ENCODE measurements around the gene DMAC2.
"Not testable (repeated sequence)": the region's sequence is repeated elsewhere in the genome, so short reads cannot be mapped to it uniquely, and the experiment has no call there.

The DMAC2 gene

DNA sequence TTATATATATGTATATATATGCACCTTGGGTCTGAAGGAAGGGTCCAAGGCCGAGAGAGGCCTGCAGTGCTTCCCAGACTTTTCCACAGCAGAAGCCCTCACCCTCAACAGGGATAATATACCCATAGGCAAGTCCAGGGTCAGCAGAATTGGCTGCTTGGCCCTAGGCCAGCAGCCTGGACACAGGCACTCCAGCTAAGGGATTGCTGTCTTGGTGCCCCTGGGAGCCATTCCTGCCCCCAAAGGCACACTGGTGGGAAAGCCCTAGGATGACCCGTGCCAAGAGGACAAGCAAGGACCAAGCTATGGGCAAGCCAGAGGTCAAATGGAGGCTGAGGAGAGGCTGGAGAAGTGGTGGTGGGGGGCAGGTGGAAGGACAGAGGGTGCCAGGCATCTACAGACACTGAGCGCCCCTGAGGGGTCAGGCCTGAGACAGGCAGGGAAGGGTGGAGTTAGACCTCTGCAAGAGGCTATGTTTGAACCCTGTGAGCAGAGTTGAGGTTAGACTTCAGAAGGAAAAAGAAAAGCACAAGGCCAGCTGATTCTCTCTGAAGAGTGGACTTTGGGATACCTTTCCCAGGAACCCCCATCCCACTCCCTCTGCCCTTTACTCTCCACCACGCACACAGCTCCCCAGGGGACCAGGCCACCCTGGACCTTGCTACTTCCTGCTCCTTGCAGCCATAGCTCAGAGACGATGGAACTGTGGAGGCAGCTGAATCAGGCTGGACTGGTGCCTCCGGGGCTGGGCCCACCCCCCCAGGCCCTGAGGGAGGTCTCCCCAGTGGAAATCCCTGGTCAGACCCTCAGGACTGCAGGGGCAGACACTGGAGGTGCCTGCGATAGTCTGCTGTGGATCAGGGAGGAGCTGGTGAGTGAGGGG lies 3.0 kb upstream of the DMAC2 start, which contains the start of gene ERICH4:
TSS of gene ERICH4 (plus strand) at position 684 of the 883 bp plus-strand sequence. CDS start at position 698, 14 bp downstream.
- peak; percentile 40 for DNase-seq

- DNase-seq = no peak
These were observed 1.7 kb upstream of the DMAC2 start for GRCh38 chr19:41441321-41441945.

DNA sequence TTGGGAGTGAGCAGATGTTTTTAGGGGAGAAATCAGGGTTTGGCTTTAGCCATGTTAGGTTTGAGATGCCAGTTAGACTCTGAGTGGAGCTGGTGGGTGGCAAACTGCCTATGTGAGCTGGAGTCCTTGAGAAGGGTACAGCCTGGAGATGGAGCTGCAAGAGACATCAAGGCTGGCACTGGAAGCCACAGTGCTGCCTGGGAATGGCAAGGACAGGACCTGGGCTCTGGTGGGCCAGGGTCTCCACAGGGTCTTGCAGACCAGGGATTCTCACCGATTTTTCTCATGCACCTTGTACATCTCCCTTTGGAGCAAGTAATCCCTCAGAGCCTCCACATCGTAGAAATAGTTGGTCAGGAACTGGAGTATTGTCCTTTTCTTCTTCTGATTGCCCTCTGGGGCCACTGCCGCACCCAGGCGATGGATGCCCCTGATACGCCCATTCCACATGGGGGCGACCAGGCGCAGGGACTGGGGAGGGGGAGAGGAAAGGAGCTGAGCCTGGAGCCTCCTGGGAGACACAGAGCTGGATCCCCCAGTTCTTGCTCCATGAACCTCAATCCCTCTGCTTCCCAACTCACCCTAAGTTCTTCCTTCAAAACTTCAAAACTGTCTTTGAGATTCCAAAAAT lies 1.7 kb downstream of the DMAC2 start:
- DNase-seq = no peak

- no peak for DNase-seq
These were observed 3.1 kb downstream of the DMAC2 start for GRCh38 chr19:41436674-41436951.

DNA sequence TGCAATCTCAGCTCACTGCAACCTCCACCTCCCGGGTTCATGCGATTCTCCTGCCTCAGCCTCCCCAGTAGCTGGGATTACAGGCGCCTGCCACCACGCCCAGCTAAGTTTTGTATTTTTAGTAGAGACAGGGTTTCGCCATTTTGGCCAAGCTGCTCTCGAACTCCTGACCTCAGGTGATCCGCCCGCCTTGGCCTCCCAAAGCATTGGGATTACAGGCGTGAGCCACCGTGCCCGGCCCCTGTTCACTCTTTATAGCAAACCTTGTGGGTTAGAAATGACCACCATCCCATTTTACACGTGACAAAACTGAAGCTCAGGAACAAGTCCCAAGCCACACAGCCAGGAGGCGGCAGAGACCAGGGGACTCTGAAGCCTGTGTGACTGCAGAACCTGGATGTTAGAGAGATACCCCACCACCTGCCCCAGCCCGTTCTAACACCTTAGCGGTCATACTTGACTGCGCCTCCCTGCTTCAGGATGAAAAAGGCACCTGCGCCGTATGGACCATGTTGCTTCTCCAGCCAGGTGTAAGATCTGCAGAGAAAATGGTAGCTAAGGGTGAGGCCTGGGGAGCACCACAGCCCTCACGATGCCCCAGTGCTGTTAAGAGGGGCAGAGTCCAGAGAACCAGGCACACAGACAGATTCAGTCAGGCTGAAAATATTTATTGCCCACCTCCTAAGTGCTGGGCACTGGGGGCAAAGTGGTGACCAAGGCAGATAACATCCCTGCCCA lies 3.6 kb downstream of the DMAC2 start:
- no peak for DNase-seq

DNA sequence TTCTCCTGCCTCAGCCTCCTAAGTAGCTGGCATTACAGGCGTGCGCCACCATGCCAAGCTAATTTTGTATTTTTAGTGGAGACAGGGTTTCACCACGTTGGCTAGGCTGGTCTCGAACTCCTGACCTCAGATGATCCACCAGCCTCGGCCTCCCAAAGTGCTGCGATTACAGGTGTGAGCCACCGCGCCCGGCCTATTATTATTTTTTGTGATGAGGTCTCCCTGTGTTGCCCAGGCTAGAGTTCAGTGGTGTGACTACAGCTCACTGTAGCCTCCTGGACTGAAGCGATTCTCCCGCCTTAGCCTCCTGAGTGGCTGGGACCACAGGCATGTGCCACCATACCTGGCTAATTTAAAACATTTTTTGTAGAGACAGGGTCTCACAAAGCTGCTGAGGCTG lies 4.3 kb downstream of the DMAC2 start:
- not testable (repeated sequence) for DNase-seq

DNA sequence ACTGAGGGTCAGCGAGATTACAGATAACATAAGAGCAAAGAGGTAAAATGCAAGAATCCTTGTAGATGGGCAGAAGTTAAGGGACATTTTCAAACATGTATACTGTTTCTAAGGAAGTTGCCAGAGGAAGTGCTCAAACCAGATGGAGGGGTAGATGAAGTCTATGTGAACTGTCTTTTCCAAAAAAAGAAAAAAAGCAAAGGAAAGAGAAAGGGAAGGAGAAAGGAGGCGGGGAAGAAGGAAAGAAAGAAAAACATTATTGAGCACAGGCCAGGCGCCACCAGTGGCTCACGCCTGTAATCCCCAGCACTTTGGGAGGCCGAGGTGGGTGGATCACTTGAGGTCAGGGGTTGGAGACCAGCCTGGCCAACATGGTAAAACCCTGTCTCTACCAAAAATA lies 5.3 kb downstream of the DMAC2 start:
- DNase-seq = peak; percentile 47

GRCh38 chr19:41433171-41433570 lies 6.5 kb downstream of the DMAC2 start:
- DNase-seq = no peak

DNA sequence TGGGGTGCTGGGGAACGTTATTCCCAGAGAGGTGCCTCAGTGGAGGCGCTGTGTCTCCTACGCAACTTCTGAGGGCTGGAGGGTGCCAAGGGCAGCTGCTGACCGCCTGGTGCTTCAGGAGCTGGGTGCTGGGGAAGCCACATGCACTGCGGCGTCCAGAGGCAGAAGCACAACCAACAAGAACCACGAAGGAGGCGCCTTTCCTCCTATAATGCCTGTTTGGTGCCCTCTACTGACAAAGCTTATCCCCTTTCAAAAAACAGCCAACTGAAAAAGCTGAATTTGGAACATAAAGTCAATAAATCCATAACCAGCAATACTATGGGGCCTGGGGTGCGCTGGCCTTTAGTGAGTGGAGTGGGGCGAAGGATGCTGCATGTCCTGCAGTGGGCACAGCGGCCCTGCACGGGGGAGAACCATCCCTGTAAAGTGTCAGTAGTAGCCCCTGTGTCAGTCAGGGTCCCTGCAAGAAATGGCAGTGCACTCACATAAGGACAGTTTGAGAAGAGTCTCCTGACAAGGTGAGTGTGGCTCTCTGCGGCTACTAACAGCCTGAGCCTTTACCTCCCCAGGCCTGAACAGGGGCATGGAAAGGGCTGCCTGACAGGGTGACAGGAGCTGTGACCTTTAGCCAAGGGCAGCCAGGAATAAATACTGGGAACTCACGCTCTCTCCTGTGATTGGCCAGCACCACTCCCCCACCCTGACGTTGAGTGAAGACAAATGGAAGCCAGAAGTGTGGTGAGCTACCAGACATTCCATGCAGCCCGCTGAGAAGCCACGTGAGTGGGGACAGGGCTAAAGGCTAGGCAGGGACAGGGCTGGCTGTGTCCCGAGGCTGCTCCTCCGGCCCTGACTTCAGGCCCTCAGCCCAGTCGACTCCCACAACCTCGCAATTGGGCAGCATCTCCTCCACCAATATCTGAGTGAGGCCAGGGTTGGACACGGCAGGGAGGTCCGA lies 8.0 kb downstream of the DMAC2 start:
- DNase-seq = peak; percentile 83

GRCh38 chr19:41430922-41431321 lies 8.8 kb downstream of the DMAC2 start:
- DNase-seq = peak; percentile 45

GRCh38 chr19:41428481-41428859 lies 11.2 kb downstream of the DMAC2 start:
- DNase-seq = no peak

DNA sequence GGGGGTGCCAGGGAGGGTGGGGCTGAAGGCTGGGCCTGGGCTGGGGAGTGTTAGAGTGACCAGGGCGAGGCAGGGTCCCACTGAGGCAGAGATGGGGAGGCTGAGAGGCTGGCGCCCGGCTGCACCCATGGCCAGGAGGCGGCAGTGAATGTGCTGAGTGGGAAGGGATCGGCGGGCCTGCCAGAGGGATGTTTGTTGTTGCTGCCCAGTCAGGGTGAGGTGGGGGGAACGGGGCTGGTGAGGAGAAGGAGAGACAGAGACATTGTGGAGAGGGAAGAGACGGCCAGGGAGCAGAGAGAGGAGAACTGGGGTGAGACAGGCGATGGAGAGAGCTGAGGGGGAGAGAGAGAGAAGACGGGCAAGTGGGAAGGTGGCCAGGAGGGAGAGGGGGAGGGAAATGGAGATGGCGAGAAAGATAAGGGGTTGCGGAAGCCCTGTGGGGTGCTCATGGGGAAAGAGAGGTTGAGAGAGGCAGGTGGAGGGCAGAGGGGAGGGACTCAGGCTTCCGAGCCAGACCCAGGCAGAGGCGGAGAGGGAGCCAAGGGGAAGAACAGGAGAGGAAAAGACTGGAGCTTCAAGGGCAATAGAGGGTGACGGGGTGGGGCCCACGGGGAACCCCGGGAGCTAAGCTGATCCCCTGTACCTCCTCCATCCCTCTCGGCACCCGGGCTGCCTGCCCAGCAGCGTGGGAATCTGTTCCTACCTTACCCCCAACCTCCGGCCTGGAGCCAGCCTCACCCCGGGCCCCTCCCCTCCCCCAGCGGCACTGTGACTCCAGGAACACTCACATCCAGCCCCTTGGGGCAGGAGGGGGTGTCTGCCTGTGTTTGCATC lies 11.8 kb downstream of the DMAC2 start:
- DNase-seq = no peak

DNA sequence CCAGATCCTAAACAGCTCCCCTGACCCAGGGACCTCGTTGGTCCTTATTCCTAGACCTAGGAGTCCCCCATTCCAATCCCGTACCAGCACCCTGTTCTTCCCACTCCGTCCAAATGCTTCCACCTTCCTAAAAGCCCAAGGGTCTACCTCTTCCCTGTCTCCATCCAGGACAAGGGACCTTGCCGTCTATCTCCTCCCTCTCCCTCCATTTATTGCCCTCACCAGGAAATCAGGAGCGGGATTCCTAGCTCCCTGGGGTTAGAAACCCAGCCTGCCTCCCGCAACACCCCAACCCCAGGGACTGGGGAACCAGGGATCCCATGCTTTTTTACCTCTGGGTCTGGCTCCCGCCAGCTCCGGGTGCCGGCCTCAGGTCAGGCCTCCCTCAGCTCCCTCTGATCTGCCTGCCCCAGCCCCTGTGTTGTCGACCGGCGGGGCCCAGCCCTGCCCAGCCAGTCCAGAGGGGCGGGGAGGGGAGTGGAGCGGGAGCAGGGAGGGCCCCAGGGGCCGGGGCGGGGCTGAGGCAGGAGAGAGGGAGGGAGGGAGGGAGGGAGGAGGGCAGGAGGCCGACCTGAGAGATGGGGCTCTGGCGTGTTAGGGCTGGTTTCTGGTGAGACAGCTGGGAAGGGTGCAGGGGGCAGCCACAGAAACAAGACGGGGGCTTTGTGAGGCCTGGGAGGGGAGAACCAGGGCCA lies 12.6 kb downstream of the DMAC2 start, which contains the start of gene B3GNT8:
TSS of gene B3GNT8 (minus strand) at position 423 of the 695 bp plus-strand sequence. CDS start 596 bp downstream, outside the sequence.
- DNase-seq = peak; percentile 42

DNA sequence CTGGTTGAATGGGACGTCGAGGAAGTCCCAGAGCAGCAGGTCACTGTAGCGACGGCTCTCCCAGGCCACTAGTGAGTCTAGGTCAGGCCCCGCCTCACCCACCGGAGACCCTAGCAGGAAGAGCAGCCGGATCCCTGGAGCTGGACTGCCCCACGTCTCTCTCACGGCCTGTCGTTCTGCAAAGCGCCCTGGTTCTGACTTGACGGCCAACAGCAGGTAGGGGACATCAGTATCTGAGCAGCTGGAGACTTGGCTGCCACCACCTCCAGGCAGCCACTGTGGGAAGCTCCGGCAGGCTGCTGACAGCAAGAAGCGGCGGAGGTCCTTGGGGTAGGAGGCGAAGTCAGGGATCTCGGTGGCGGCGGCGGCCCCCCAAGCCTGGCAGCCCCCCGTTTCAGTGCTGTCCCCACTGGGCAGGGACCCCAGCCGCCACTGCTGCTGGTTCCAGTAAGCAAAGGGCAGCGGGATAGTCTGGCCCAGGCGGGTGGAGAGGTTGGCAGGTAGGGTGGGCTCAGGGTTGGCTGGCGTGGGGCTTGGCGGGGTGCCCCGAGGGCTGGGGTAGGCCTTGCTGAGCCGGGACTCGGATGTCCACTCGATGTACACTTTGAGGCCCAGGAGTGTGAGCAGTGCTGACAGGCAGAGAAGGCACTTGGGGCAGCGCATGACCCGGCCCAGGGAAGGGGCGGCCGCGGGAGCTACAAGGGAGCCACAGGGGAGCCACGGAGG lies 13.4 kb downstream of the DMAC2 start:
- no peak for DNase-seq

- no peak for DNase-seq
These were observed 14.3 kb downstream of the DMAC2 start for GRCh38 chr19:41425174-41426115.

- DNase-seq = peak; percentile 50
These were observed 15.2 kb downstream of the DMAC2 start for GRCh38 chr19:41424335-41425173.

DNA sequence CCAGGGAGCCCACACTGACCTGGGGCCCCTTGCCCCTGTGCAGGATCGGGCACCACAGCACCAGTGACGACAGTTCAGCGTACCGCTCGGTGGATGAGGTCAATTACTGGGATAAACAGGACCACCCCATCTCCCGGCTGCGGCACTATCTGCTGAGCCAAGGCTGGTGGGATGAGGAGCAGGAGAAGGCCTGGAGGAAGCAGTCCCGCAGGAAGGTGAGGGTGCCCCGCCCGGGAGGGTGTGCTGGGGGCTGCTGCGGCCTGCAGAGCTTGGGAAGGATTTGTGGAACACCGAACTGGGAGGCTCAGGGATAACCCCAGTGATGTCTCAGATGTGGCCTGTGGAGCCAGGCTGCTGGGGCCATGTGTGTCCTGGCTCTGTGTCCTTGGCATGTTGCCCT lies 16.8 kb downstream of the DMAC2 start:
- DNase-seq = no peak

DNA sequence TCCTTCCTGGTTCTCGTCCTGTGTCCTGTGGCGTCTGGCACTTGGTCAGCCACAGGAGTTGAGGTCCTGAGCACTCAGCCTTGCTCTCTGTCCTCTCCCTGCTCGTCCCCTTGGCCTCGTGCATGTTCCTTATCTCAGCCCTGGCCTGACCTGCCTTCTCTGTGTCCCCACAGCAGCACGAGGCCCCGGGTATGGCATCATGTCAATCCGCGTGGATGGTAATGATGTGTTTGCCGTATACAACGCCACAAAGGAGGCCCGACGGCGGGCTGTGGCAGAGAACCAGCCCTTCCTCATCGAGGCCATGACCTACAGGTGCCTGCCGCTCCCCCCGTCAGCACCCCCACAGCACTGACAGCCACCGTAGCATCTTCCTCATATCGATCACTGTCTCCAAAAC lies 17.3 kb downstream of the DMAC2 start:
- no peak for DNase-seq
